Thoracic aorta (tissue), 2 donors: ENCODE results near the gene DYSF. TPM values are rescaled to one million over a fixed set of nuclear protein-coding genes. Genes with fewer than 3 reads are reported as not detected.

Experiments
- ATAC-seq: fragments of 150-250 bp; one replicate; pipeline ENCODE4 v1.8.0; 2017; ENCODE audit warnings: low read depth; ENCODE audit not compliant: insufficient number of reproducible peaks, low FRiP score
- DNase-seq: peaks from one replicate; pipeline ENCODE4 v3.0.0-alpha.2; 2020; ENCODE audit warnings: low spot score
- H3K27ac ChIP-seq, 2 donors: fragments of 200-600 bp; sonication (generic); 1 replicate in 1 of 2; 2 replicates in 1 of 2; pipeline ENCODE4 v1.5.1; 2016; ENCODE audit warnings: mild to moderate bottlenecking in 2 of 2, moderate library complexity in 2 of 2
- H3K27me3 ChIP-seq: fragments of 200-600 bp; sonication (generic); replicated peaks from 2 replicates; pipeline ENCODE4 v1.6.0; 2016; ENCODE audit warnings: mild to moderate bottlenecking; ENCODE audit not compliant: insufficient read depth
- H3K36me3 ChIP-seq: fragments of 200-600 bp; sonication (generic); one replicate; pipeline ENCODE4 v1.5.1; 2016
- H3K4me1 ChIP-seq, 2 donors: fragments of 200-600 bp; sonication (generic); 1 replicate in 1 of 2; 2 replicates in 1 of 2; pipeline versions ENCODE4 v1.5.1 to v1.6.0; 2016; ENCODE audit warnings: low read depth in 2 of 2, mild to moderate bottlenecking in 1 of 2; ENCODE audit not compliant: control insufficient read depth in 1 of 2
- H3K4me3 ChIP-seq: fragments of 200-600 bp; sonication (generic); 2 replicates; pipeline ENCODE4 v1.5.1; 2016; ENCODE audit warnings: mild to moderate bottlenecking
- H3K9me3 ChIP-seq: fragments of 200-600 bp; sonication (generic); 2 replicates; pipeline ENCODE4 v1.5.1; 2016
- CTCF ChIP-seq: fragments of 200-600 bp; sonication (generic); IDR thresholded peaks from one replicate; pipeline ENCODE4 v1.5.1; 2019; ENCODE audit warnings: antibody characterized with exemption
- total RNA-seq, 2 donors: library from RNA; depleted of rRNA; stranded (reverse); fragments of >200 nt; gene quantifications; one replicate each; pipeline versions ENCODE4 v1.1.0 to v1.2.3, GENCODE V29; 2016

DYSF gene
- total RNA-seq, 2 donors from 2014 or later, result 13.0 to 15.2 TPM

- TF ChIP-seq CTCF, result no peak
- Histone ChIP-seq H3K9me3 (no peaks in the 10 kb centered on the region), H3K4me3 (no peak overlapping the region), H3K27me3 (no peaks in the 10 kb centered on the region), H3K36me3 (no peaks in the 10 kb centered on the region), H3K4me1 (peaks cover 5 to 7% of the 10 kb centered on the region in 2 donors), H3K27ac (no peak overlapping the region)
- DNase-seq (no peak), ATAC-seq (no peak)
These were observed 52.4 kb downstream of the DYSF start for GRCh38 chr2:71505770-71506140.

- Histone ChIP-seq H3K9me3 (no peaks in the 10 kb centered on the region), H3K27ac (no peak overlapping the region), H3K4me1 (peaks cover 5 to 7% of the 10 kb centered on the region in 2 donors), H3K36me3 (no peaks in the 10 kb centered on the region), H3K4me3 (no peak overlapping the region), H3K27me3 (no peaks in the 10 kb centered on the region)
- DNase-seq (no peak), ATAC-seq (no peak)
- no peak for TF ChIP-seq CTCF
These were observed 53.1 kb downstream of the DYSF start for GRCh38 chr2:71506222-71507153.

- Histone ChIP-seq H3K36me3 (no peaks in the 10 kb centered on the region), H3K4me3 (no peak overlapping the region), H3K4me1 (peaks cover 5 to 7% of the 10 kb centered on the region in 2 donors), H3K9me3 (no peaks in the 10 kb centered on the region), H3K27ac (no peak overlapping the region), H3K27me3 (no peaks in the 10 kb centered on the region)
- no peak for TF ChIP-seq CTCF
- ATAC-seq (no peak), DNase-seq (no peak)
These were observed 54.1 kb downstream of the DYSF start for GRCh38 chr2:71507476-71507875.

- Histone ChIP-seq H3K4me1 (no peaks in the 10 kb centered on the region), H3K9me3 (no peaks in the 10 kb centered on the region), H3K27me3 (no peaks in the 10 kb centered on the region), H3K4me3 (no peak overlapping the region), H3K27ac (no peak overlapping the region), H3K36me3 (no peaks in the 10 kb centered on the region)
- peak; percentile 95 for TF ChIP-seq CTCF
- DNase-seq, result no peak
- ATAC-seq, result no peak
These were observed 56.9 kb downstream of the DYSF start for GRCh38 chr2:71510196-71510807.

GRCh38 chr2:71510938-71511337 is 57.6 kb downstream of the DYSF start:
- H3K4me1 ChIP-seq, result no peaks in the 10 kb centered on the region
- DNase-seq, result no peak
- no peak overlapping the region for H3K4me3 ChIP-seq
- no peak for ATAC-seq
- no peaks in the 10 kb centered on the region for H3K36me3 ChIP-seq
- H3K27me3 ChIP-seq, result no peaks in the 10 kb centered on the region
- no peak for TF ChIP-seq CTCF
- H3K27ac ChIP-seq, result no peak overlapping the region
- H3K9me3 ChIP-seq, result no peaks in the 10 kb centered on the region
